Activated CD4-positive, alpha-beta T cell treated with anti-CD3 and anti-CD28 coated beads, Interleukin-2, amount 10 ng/mL, durations not matched to agents 24 days and 14 days (primary cell): ENCODE data around the gene METTL25. TPM values are rescaled to one million over a fixed set of nuclear protein-coding genes. Genes with fewer than 3 reads are reported as not detected.

ENCODE experiments used
- DNase-seq: peaks from one replicate; pipeline ENCODE4 v3.0.0; 2022
- H3K27ac Mint-ChIP-seq: one replicate; pipeline ENCODE4 v1.8.0; 2022; ENCODE audit warnings: mild to moderate bottlenecking, mixed read lengths
- H3K27me3 Mint-ChIP-seq: one replicate; pipeline ENCODE4 v1.8.0; 2022; ENCODE audit warnings: mixed read lengths
- H3K36me3 Mint-ChIP-seq: one replicate; pipeline ENCODE4 v1.8.0; 2022; ENCODE audit warnings: low read depth, mild to moderate bottlenecking, mixed read lengths
- H3K4me1 Mint-ChIP-seq: one replicate; pipeline ENCODE4 v1.8.0; 2021; ENCODE audit warnings: mixed read lengths
- H3K4me3 Mint-ChIP-seq: one replicate; pipeline ENCODE4 v1.8.0; 2022; ENCODE audit warnings: mild to moderate bottlenecking, moderate library complexity, mixed read lengths
- H3K9me3 Mint-ChIP-seq: one replicate; pipeline ENCODE4 v1.8.0; 2021; ENCODE audit warnings: mixed read lengths
- intact Hi-C: fragments of 100-400 bp; cut with micrococcal nuclease; formaldehyde crosslinking; loops from one replicate; pipeline ENCODE4 v1.15.1; 2023
- total RNA-seq: library from RNA; stranded (reverse); gene quantifications from 2 replicates; pipeline ENCODE4 v1.2.3, GENCODE V29; 2022

Gene METTL25, protein sequence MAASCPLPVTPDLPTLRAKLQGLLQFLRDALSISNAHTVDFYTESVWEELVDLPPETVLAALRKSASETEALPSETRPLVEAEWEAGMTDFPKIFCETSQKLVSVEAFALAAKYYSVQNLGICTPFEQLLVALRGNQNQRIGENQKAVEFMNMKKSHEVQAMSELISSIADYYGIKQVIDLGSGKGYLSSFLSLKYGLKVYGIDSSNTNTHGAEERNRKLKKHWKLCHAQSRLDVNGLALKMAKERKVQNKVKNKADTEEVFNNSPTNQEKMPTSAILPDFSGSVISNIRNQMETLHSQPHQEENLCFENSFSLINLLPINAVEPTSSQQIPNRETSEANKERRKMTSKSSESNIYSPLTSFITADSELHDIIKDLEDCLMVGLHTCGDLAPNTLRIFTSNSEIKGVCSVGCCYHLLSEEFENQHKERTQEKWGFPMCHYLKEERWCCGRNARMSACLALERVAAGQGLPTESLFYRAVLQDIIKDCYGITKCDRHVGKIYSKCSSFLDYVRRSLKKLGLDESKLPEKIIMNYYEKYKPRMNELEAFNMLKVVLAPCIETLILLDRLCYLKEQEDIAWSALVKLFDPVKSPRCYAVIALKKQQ
- total RNA-seq, result 6.3 and 7.8 TPM in 2 replicates

DNA sequence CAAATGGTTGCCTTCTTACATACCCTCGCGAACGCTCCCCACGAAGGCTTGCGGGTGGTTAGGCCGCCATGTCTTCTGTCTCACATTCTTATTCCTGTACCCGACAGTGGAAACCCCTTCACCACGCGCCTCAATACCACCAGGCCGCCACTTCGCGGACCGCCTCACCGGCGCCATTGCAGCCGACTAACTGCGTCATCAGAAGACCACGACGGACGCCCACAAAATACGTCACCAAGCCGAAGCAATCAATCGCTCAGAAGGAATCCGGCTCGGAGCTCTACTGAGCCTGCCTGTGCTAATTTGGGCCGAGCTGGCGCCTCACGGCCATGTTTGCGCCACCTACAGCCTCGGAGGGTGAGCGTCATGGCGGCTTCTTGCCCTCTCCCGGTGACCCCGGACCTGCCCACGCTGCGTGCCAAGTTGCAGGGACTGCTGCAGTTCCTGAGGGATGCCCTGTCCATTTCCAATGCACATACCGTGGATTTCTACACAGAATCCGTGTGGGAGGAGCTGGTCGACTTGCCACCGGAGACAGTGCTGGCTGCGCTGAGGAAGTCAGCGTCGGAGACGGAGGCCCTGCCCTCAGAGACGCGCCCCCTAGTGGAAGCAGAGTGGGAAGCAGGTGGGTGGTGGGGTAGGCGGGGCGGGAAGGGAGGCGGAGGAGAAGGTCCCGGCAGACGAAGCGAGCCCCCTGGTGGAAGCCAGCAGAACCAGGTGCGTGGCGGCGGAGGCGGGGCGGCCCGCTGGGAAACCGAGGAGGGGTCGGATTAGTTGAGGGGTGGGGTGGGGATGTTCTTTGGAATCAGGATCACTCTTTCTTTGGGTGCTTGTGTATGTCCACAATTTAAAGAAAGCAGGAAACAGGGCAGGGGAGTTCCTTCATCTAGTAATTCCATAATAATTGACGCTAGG is at the start of gene METTL25, which contains the start of gene CCDC59:
Gene METTL25 (plus strand): TSS at position 330 of the 915 bp plus-strand sequence. CDS start 37 bp downstream, at position 367.
Gene CCDC59 (minus strand): TSS at position 188 of the 915 bp plus-strand sequence. CDS start 11 bp downstream, at position 177.
- peak within 1 kb of the TSS; percentile 97 for H3K4me3 Mint-ChIP-seq
- H3K9me3 Mint-ChIP-seq, result peaks cover 3% of the 10 kb centered on the region
- DNase-seq, result peak; percentile 98
- peaks cover 33% of the 10 kb centered on the region for H3K36me3 Mint-ChIP-seq
- H3K27me3 Mint-ChIP-seq, result no peaks in the 10 kb centered on the region
- peaks cover 35% of the 10 kb centered on the region for H3K4me1 Mint-ChIP-seq
- peak within 1 kb of the TSS; percentile 100 for H3K27ac Mint-ChIP-seq
- intact Hi-C loops, result loop anchor here (1.0 kb wide), 2 partner anchors 329 to 714 kb away; no protein-coding TSS in a partner anchor

- no peaks in the 10 kb centered on the region for H3K36me3 Mint-ChIP-seq
- DNase-seq, result no peak
- H3K27ac Mint-ChIP-seq, result no peak overlapping the region
- H3K27me3 Mint-ChIP-seq, result no peaks in the 10 kb centered on the region
- intact Hi-C loops, result no loop called here
- no peak overlapping the region for H3K4me3 Mint-ChIP-seq
- no peaks in the 10 kb centered on the region for H3K4me1 Mint-ChIP-seq
- H3K9me3 Mint-ChIP-seq, result no peaks in the 10 kb centered on the region
These were observed 43.9 kb upstream of the METTL25 start for GRCh38 chr12:82314406-82314892.

DNA sequence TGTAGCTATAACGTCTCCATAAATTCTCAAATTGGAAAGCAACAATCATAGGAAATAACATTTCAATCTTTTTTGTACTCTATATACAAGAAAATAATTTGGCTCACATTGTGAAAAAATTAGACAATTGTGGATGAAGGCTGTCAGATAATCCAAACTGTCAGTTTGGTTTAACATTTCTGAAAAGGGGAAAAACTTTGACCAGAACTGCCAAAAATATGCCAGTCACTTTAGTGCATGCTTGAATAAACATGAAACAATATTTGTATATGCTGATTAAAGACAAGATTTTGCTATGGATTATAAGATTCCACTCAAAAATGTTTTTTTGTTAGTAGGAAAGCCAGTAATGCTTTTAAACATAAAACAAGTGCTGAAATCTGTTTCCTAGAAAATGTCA is 39.1 kb upstream of the METTL25 start:
- no peaks in the 10 kb centered on the region for H3K9me3 Mint-ChIP-seq
- intact Hi-C loops, result no loop called here

DNA sequence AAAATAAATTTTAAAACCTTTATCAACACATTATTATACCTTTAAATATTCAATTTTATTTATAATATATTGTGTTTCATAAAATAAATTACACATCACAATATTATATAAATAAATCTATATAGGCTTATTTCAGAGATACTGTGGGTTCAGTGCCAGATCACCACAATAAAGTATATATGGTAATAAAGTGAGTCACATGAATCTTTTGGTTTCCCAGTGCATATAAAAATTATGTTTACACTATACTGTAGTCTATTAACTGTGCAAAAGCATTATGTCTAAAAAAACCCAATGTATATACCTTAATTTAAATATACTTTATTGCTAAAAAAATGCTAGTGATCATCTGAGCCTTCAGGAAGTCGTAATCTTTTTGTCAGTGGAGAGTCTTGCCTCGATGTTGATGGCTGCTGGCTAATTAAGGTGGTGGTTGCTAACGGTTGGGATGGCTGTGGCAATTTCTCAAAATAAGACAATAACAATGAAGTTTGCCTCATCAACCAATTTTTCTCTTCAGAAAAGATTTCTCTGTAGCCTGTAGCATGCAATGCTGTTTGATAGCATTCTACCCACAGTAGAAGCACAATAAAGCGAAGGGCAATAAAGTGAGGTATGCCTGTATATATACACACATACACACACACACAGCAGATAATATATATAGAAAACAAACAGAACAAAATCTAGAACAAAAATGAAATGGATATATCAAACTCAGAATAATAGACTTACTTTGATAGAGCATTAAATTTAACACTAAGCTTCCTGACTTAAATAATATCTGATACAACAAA is 32.6 kb upstream of the METTL25 start:
- Mint-ChIP-seq H3K27me3 (no peaks in the 10 kb centered on the region), H3K4me1 (no peaks in the 10 kb centered on the region), H3K4me3 (no peak overlapping the region), H3K9me3 (no peaks in the 10 kb centered on the region), H3K27ac (no peak overlapping the region), H3K36me3 (no peaks in the 10 kb centered on the region)
- no peak for DNase-seq
- intact Hi-C loops, result loop anchor here (2.0 kb wide), 1 partner anchor 681 kb away; no protein-coding TSS in a partner anchor

More for the DNA sequence above, 39.1 kb upstream of the METTL25 start:
- no peaks in the 10 kb centered on the region for H3K4me1 Mint-ChIP-seq
- no peaks in the 10 kb centered on the region for H3K27me3 Mint-ChIP-seq
- no peak overlapping the region for H3K27ac Mint-ChIP-seq
- no peak overlapping the region for H3K4me3 Mint-ChIP-seq
- H3K36me3 Mint-ChIP-seq, result no peaks in the 10 kb centered on the region
- DNase-seq, result no peak

GRCh38 chr12:82326905-82327503 is 31.3 kb upstream of the METTL25 start:
- DNase-seq, result no peak
- Mint-ChIP-seq H3K36me3 (no peaks in the 10 kb centered on the region), H3K27ac (no peak overlapping the region), H3K9me3 (no peaks in the 10 kb centered on the region), H3K4me3 (no peak overlapping the region), H3K27me3 (no peaks in the 10 kb centered on the region), H3K4me1 (no peaks in the 10 kb centered on the region)
- intact Hi-C loops, result loop anchor here (2.0 kb wide), 1 partner anchor 682 kb away; no protein-coding TSS in a partner anchor

GRCh38 chr12:82327861-82328260 is 30.5 kb upstream of the METTL25 start:
- Mint-ChIP-seq H3K4me3 (no peak overlapping the region), H3K27ac (no peak overlapping the region), H3K36me3 (no peaks in the 10 kb centered on the region), H3K9me3 (no peaks in the 10 kb centered on the region), H3K27me3 (no peaks in the 10 kb centered on the region), H3K4me1 (no peaks in the 10 kb centered on the region)
- intact Hi-C loops, result loop anchor here (2.0 kb wide), 1 partner anchor 683 kb away; no protein-coding TSS in a partner anchor
- DNase-seq, result no peak

DNA sequence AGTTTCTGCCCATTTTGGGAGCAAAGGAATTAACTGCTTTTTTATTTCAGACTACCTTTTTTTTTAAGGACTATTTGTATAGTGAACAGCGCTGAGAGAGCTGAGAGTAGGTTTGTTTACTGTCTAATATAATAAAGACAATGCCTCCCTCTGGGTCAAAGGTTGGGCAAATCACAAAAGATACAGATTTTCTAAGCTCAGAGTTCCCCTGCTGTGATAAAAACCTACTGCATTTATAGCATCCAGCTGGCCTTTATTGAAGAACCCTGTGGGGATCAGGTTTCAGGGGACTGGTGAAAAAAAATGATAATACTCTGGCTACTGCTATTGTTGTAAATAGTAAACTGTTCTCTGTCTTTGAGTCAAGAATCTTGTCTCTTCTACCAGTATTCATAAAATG is 28.8 kb upstream of the METTL25 start:
- Mint-ChIP-seq H3K4me3 (no peak overlapping the region), H3K9me3 (no peaks in the 10 kb centered on the region), H3K27me3 (no peaks in the 10 kb centered on the region), H3K4me1 (no peaks in the 10 kb centered on the region), H3K36me3 (no peaks in the 10 kb centered on the region), H3K27ac (no peak overlapping the region)
- no peak for DNase-seq
- intact Hi-C loops, result no loop called here

DNA sequence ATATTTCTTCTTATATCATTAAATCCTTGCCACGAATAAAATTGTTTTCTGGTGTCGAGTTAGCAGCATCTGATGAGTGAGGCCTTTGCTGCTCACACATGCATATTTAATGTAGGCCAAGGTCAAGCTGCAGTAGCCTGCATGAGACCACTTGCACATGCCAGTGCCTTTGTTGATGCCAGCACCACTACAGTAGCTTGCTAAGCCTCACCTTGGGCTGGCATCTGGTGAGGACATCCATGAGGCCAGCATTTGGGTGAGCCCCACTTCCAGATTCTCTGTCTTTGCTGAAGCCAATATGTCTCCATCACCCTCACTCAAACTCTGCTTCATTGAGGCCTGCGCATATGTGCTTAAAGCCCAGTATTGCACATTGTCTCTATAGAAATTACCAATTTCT is 8.2 kb upstream of the METTL25 start:
- intact Hi-C loops, result no loop called here
- Mint-ChIP-seq H3K27me3 (no peaks in the 10 kb centered on the region), H3K4me3 (no peak overlapping the region), H3K27ac (no peak overlapping the region), H3K9me3 (no peaks in the 10 kb centered on the region), H3K4me1 (peaks cover 2% of the 10 kb centered on the region), H3K36me3 (peaks cover 24% of the 10 kb centered on the region)
- peak; percentile 52 for DNase-seq

GRCh38 chr12:82351390-82351789 is 6.9 kb upstream of the METTL25 start:
- DNase-seq, result no peak
- H3K27ac Mint-ChIP-seq, result no peak overlapping the region
- H3K9me3 Mint-ChIP-seq, result no peaks in the 10 kb centered on the region
- H3K4me1 Mint-ChIP-seq, result peaks cover 11% of the 10 kb centered on the region
- H3K4me3 Mint-ChIP-seq, result no peak overlapping the region
- no peaks in the 10 kb centered on the region for H3K27me3 Mint-ChIP-seq
- peaks cover 33% of the 10 kb centered on the region for H3K36me3 Mint-ChIP-seq
- intact Hi-C loops, result no loop called here

DNA sequence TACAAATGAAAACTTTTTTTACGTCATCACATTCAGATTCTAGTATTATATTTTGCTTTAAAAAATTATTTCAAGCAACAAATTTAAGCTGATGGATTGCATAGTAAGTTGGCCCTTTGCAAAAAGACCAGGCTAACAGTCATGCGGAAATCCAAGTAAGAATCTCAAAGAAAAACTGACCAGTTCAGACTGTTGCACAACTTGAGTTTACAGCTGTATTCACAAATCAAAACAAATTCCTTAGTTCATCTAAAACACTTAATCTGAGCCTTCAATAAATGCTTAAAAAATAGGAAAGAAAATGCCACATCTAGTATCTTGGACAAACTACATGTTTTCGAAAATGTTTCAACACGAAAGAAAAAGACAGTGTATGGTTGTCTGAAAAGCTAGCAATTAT is 989 bp upstream of the METTL25 start:
- H3K27ac Mint-ChIP-seq, result peak overlapping the region; percentile 100
- peaks cover 39% of the 10 kb centered on the region for H3K36me3 Mint-ChIP-seq
- H3K4me3 Mint-ChIP-seq, result peak overlapping the region; percentile 97
- H3K27me3 Mint-ChIP-seq, result no peaks in the 10 kb centered on the region
- H3K9me3 Mint-ChIP-seq, result peaks cover 3% of the 10 kb centered on the region
- no peak for DNase-seq
- intact Hi-C loops, result no loop called here
- H3K4me1 Mint-ChIP-seq, result peaks cover 33% of the 10 kb centered on the region

GRCh38 chr12:82357845-82358199 is 507 bp upstream of the METTL25 start:
- H3K36me3 Mint-ChIP-seq, result peaks cover 39% of the 10 kb centered on the region
- no peaks in the 10 kb centered on the region for H3K27me3 Mint-ChIP-seq
- H3K4me1 Mint-ChIP-seq, result peaks cover 35% of the 10 kb centered on the region

DNA sequence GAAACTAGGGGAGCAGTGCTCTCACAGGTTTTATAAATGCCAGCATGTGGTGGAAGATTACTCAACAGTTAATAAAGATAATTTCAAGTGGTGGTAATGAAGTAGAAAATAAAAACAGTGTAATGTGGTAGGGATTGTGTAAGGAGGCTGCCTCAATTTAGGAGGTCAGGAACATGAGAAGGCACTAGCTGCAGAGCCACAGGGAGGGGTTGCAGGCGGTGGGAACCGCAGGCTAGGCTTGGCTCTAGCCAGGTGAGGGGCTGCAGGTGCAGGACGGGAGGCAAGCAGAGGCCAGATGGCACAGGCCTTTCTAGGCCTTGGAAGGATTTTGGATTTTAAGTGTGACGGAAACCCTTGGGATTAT is 768 bp downstream of the METTL25 start:
- peak; percentile 66 for DNase-seq
- H3K27me3 Mint-ChIP-seq, result no peaks in the 10 kb centered on the region
- H3K36me3 Mint-ChIP-seq, result peaks cover 29% of the 10 kb centered on the region
- peaks cover 3% of the 10 kb centered on the region for H3K9me3 Mint-ChIP-seq
- peaks cover 36% of the 10 kb centered on the region for H3K4me1 Mint-ChIP-seq
- peak overlapping the region; percentile 100 for H3K27ac Mint-ChIP-seq
- intact Hi-C loops, result no loop called here
- peak overlapping the region; percentile 97 for H3K4me3 Mint-ChIP-seq

More at GRCh38 chr12:82357845-82358199, 507 bp upstream of the METTL25 start:
- Mint-ChIP-seq H3K27ac (peak overlapping the region; percentile 100), H3K9me3 (peaks cover 3% of the 10 kb centered on the region), H3K4me3 (peak overlapping the region; percentile 97)
- intact Hi-C loops, result loop anchor here (1.0 kb wide), 2 partner anchors 329 to 714 kb away; no protein-coding TSS in a partner anchor
- no peak for DNase-seq
